Ascending aorta (tissue), 2 donors: ENCODE results near the gene WDR82. TPM values are rescaled to one million over a fixed set of nuclear protein-coding genes. Genes with fewer than 3 reads are reported as not detected.
A peak's percentile ranks its signal among the peaks of the same experiment; 100 is the strongest.
"Not testable (repeated sequence)": the region's sequence is repeated elsewhere in the genome, so short reads cannot be mapped to it uniquely, and the experiment has no call there.

ENCODE experiments used
- DNase-seq, 2 donors: peaks; one replicate each; pipeline ENCODE4 v3.0.0-alpha.2; 2019; ENCODE audit warnings: low spot score in 2 of 2
- H3K27ac ChIP-seq, 2 donors: fragments of 200-600 bp; sonication (generic); one replicate each; pipeline ENCODE4 v1.5.1; 2016 to 2017; ENCODE audit warnings: mild to moderate bottlenecking in 1 of 2
- H3K27me3 ChIP-seq: fragments of 200-600 bp; sonication (generic); one replicate; pipeline ENCODE4 v1.5.1; 2017
- H3K36me3 ChIP-seq, 2 donors: fragments of 200-600 bp; sonication (generic); one replicate each; pipeline ENCODE4 v1.5.1; 2016
- H3K4me1 ChIP-seq, 2 donors: fragments of 200-600 bp; sonication (generic); one replicate each; pipeline ENCODE4 v1.5.1; 2016 to 2017; ENCODE audit warnings: mild to moderate bottlenecking in 1 of 2
- H3K4me3 ChIP-seq, 2 donors: fragments of 200-600 bp; sonication (generic); one replicate each; pipeline ENCODE4 v1.5.1; 2016 to 2017; ENCODE audit warnings: mild to moderate bottlenecking in 1 of 2
- H3K9me3 ChIP-seq, 2 donors: fragments of 200-600 bp; sonication (generic); one replicate each; pipeline ENCODE4 v1.5.1; 2016
- CTCF ChIP-seq, 3 experiments: fragments of 200-600 bp in 2 of 3; fragments of 450-650 bp in 1 of 3; sonication (generic) in 2 of 3; IDR thresholded peaks; one replicate each; pipeline ENCODE4 v1.5.1; 2016 to 2019; ENCODE audit warnings: antibody characterized with exemption in 3 of 3, mild to moderate bottlenecking in 1 of 3, moderate library complexity in 1 of 3
- intact Hi-C: fragments of 100-400 bp; cut with DNase I; formaldehyde crosslinking; loops from one replicate; pipeline ENCODE4 v1.15.1; 2023
- total RNA-seq: library from RNA; depleted of rRNA; stranded (reverse); fragments of >200 nt; gene quantifications from one replicate; pipeline ENCODE4 v1.1.0, GENCODE V29; 2016

Gene WDR82
- total RNA-seq, 1 donor from 2014 or later, result 42.0 TPM

- H3K27me3 ChIP-seq, result no peaks in the 10 kb centered on the region
- no peak for TF ChIP-seq CTCF (IDR thresholded peaks at IDR 0.05)
- intact Hi-C loops, result loop anchor here (5.0 to 10.0 kb wide), 2 partner anchors 242 to 315 kb away; partner anchors contain the start of genes ABHD14A, ABHD14B and NT5DC2
- no peak overlapping the region for H3K4me3 ChIP-seq
- peak in 1 of 2 donors; percentile 7 for DNase-seq
- H3K36me3 ChIP-seq, result peaks cover 12 to 22% of the 10 kb centered on the region in 2 donors
- no peak overlapping the region for H3K27ac ChIP-seq
- H3K4me1 ChIP-seq, result peaks cover 0 to 13% of the 10 kb centered on the region in 2 donors
- no peaks in the 10 kb centered on the region for H3K9me3 ChIP-seq
Observed at GRCh38 chr3:52289747-52290595, 11.5 kb upstream of the WDR82 start.

DNA sequence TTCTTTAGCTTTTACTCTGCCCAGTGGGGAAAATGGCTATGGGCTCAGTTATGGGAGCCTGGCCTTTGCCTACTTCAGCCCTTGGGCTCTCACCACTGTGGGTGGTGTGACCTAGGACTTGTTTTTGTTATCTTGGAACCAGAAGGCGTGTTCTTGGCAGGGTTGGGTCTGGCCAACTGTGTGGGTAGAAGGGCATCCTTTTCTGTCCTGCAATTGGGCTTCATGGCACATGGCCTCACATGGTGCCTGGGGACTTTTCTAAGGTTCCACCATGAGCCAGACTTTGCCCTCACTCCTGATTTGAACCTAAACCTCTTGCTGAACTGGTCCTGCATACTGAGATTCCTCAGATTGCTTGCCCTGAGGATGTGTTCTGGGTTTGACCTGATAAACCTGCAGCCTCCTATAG is 10.9 kb upstream of the WDR82 start:
- intact Hi-C loops, result loop anchor here (5.0 to 10.0 kb wide), 2 partner anchors 243 to 315 kb away; partner anchors contain the start of genes ABHD14A, ABHD14B and NT5DC2
- H3K36me3 ChIP-seq, result peaks cover 12 to 22% of the 10 kb centered on the region in 2 donors
- no peaks in the 10 kb centered on the region for H3K9me3 ChIP-seq
- no peaks in the 10 kb centered on the region for H3K27me3 ChIP-seq
- H3K27ac ChIP-seq, result no peak overlapping the region
- H3K4me3 ChIP-seq, result no peak overlapping the region
- no peak for DNase-seq
- H3K4me1 ChIP-seq, result peaks cover 0 to 13% of the 10 kb centered on the region in 2 donors
- TF ChIP-seq CTCF (IDR thresholded peaks at IDR 0.05), result no peak

DNA sequence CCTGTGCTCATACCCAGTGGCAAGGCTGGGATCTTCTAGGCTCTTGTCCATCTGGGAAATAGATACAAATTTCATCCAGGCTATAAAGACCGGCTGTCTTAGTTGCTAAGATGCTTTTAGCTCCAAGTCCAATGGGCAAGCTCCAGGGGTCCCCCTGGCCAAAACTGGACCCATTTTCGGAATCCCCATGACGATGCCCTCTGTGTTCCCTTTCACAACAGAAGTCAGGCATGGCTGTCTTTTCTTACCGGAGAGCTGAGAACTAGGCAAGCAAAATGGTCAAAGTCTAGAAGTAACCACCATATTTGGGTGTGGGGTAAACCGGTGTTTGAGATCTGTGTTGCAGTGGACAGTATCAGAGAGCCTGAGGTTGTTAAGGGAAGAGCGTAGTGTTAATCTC is 10.2 kb upstream of the WDR82 start:
- peaks cover 12 to 22% of the 10 kb centered on the region in 2 donors for H3K36me3 ChIP-seq
- intact Hi-C loops, result loop anchor here (5.0 to 10.0 kb wide), 2 partner anchors 244 to 314 kb away; partner anchors contain the start of genes ABHD14A, ABHD14B and NT5DC2
- H3K27me3 ChIP-seq, result no peaks in the 10 kb centered on the region
- H3K27ac ChIP-seq, result peak overlapping the region in 1 of 2 donors; percentile 98
- H3K9me3 ChIP-seq, result no peaks in the 10 kb centered on the region
- no peak for TF ChIP-seq CTCF (IDR thresholded peaks at IDR 0.05)
- peaks cover 0 to 13% of the 10 kb centered on the region in 2 donors for H3K4me1 ChIP-seq
- no peak for DNase-seq
- H3K4me3 ChIP-seq, result peak overlapping the region; percentile 68 to 74

DNA sequence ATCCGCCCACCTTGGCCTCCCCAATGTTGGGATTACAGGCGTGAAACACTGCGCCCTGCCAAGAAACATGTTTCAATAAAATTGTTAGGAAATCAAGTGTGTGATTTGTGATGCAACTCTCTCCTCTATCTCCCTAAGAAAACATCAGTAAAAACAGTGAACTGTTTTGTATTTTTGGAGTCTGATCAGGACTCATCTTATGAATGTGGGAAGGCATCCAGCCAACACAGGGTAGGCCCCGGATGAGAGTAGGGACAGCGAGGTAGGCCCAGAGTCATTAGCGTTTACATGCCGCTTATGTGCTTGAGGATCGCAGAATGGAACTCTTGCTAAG is 8.3 kb upstream of the WDR82 start:
- Histone ChIP-seq H3K27me3 (no peaks in the 10 kb centered on the region), H3K36me3 (peaks cover 0 to 6% of the 10 kb centered on the region in 2 donors), H3K4me3 (peak overlapping the region; percentile 68 to 74), H3K9me3 (no peaks in the 10 kb centered on the region), H3K4me1 (peaks cover 0 to 21% of the 10 kb centered on the region in 2 donors), H3K27ac (peak overlapping the region; percentile 94 to 98)
- intact Hi-C loops, result loop anchor here (1.0 to 10.0 kb wide), 5 partner anchors 8 to 312 kb away; partner anchors contain the start of genes ABHD14A, ABHD14B, NT5DC2 and POC1A
- no peak for TF ChIP-seq CTCF (IDR thresholded peaks at IDR 0.05)
- no peak for DNase-seq

GRCh38 chr3:52284051-52284450 is 5.6 kb upstream of the WDR82 start:
- intact Hi-C loops, result loop anchor here (10.0 kb wide), 1 partner anchor 309 kb away; the partner anchor contains the start of genes ABHD14A and ABHD14B
- H3K4me1 ChIP-seq, result peaks cover 0 to 38% of the 10 kb centered on the region in 2 donors
- peak overlapping the region; percentile 15 to 38 for H3K27ac ChIP-seq
- H3K9me3 ChIP-seq, H3K4me3 ChIP-seq, H3K27me3 ChIP-seq, DNase-seq, H3K36me3 ChIP-seq: not testable (repeated sequence)

- no peak for TF ChIP-seq CTCF (IDR thresholded peaks at IDR 0.05)
- H3K9me3 ChIP-seq, result no peaks in the 10 kb centered on the region
- H3K27me3 ChIP-seq, result no peaks in the 10 kb centered on the region
- H3K4me3 ChIP-seq, result no peak overlapping the region
- H3K4me1 ChIP-seq, result peaks cover 0 to 33% of the 10 kb centered on the region in 2 donors
- intact Hi-C loops, result loop anchor here (10.0 kb wide), 1 partner anchor 309 kb away; the partner anchor contains the start of genes ABHD14A and ABHD14B
- peak overlapping the region; percentile 38 to 65 for H3K27ac ChIP-seq
- no peak for DNase-seq
- H3K36me3 ChIP-seq, result no peaks in the 10 kb centered on the region
Observed at GRCh38 chr3:52283306-52283705, 4.9 kb upstream of the WDR82 start.
